IMR-90 (cell line): Measurements from ENCODE around the gene CADM3. TPM values are rescaled to one million over a fixed set of nuclear protein-coding genes. Genes with fewer than 3 reads are reported as not detected.

Experiments used
- ATAC-seq: fragments of 200-7000 bp; cut with Tn5 transposase; 2 replicates; pipeline ENCODE4 v1.9.1; 2020; ENCODE audit warnings: low read depth, mild to moderate bottlenecking, moderate library complexity
- BruUV-seq: library from RNA; stranded (reverse); fragments of 400-500 nt; replicated peaks from 2 replicates; lab custom pipeline; 2021; lab: Mats Ljungman, UMichigan
- CTCF ChIA-PET: fragments of 300-600 bp; formaldehyde crosslinking; extraction: SDS; loops from one replicate; lab custom pipeline; 2021; ENCODE audit warnings: antibody characterized with exemption; lab: Yijun Ruan, JAX
- POLR2A ChIA-PET: fragments of 300-600 bp; sonication (Branson Sonifier 250); formaldehyde crosslinking; loops from one replicate; lab custom pipeline; 2022; ENCODE audit warnings: antibody characterized with exemption; ENCODE audit not compliant: unreplicated experiment; lab: Charles Lee
- DNase-seq: peaks from one replicate; pipeline ENCODE4 v3.0.0; 2013
- H2AFZ ChIP-seq: replicated peaks from 2 replicates; pipeline ENCODE3; 2013; ENCODE audit warnings: low read length, mild to moderate bottlenecking; ENCODE audit not compliant: poor library complexity
- H2AK5ac ChIP-seq: 2 replicates; pipeline ENCODE4 v1.6.1; 2013; ENCODE audit warnings: low read depth, low read length, inconsistent platforms
- H2AK9ac ChIP-seq: replicated peaks from 2 replicates; pipeline ENCODE3; 2013; ENCODE audit warnings: mild to moderate bottlenecking, low read depth, low read length, moderate library complexity; ENCODE audit not compliant: poor library complexity
- H2BK120ac ChIP-seq: 2 replicates; pipeline ENCODE4 v1.6.1; 2013; ENCODE audit warnings: low read depth, low read length, inconsistent platforms
- H2BK15ac ChIP-seq: 3 replicates; pipeline ENCODE4 v1.6.1; 2013; ENCODE audit warnings: low read depth, low read length, inconsistent platforms
- H2BK20ac ChIP-seq: 2 replicates; pipeline ENCODE4 v1.6.1; 2013; ENCODE audit warnings: low read depth, mild to moderate bottlenecking, inconsistent platforms, low read length, moderate library complexity
- H2BK5ac ChIP-seq: 2 replicates; pipeline ENCODE4 v1.6.1; 2013; ENCODE audit warnings: mild to moderate bottlenecking, low read depth, low read length, inconsistent platforms; ENCODE audit not compliant: poor library complexity, severe bottlenecking
- H3K14ac ChIP-seq: replicated peaks from 2 replicates; pipeline ENCODE4 v1.6.1; 2013; ENCODE audit warnings: low read depth, low read length, inconsistent platforms
- H3K18ac ChIP-seq: 2 replicates; pipeline ENCODE4 v1.6.1; 2013; ENCODE audit warnings: low read depth, low read length, control low read depth
- H3K23ac ChIP-seq: 2 replicates; pipeline ENCODE4 v1.6.1; 2013; ENCODE audit warnings: low read depth, low read length, inconsistent platforms
- H3K27ac ChIP-seq: 2 replicates; pipeline ENCODE4 v1.5.1; 2013; ENCODE audit warnings: mild to moderate bottlenecking, control low read depth, low read length; ENCODE audit not compliant: insufficient read depth
- H3K27me3 ChIP-seq: 2 replicates; pipeline ENCODE4 v1.6.1; 2013; ENCODE audit warnings: low read length; ENCODE audit not compliant: control insufficient read depth, insufficient read depth
- H3K36me3 ChIP-seq: 2 replicates; pipeline ENCODE4 v1.6.1; 2013; ENCODE audit warnings: low read length, mixed read lengths; ENCODE audit not compliant: control insufficient read depth, insufficient read depth
- H3K4ac ChIP-seq: 2 replicates; pipeline ENCODE4 v1.6.1; 2013; ENCODE audit warnings: low read depth, low read length, inconsistent platforms
- H3K4me1 ChIP-seq: 2 replicates; pipeline ENCODE4 v1.6.1; 2013; ENCODE audit warnings: low read length, mixed read lengths; ENCODE audit not compliant: control insufficient read depth, insufficient read depth
- H3K4me2 ChIP-seq: 2 replicates; pipeline ENCODE4 v1.6.1; 2013; ENCODE audit warnings: low read depth, mild to moderate bottlenecking, control low read depth, low read length, moderate library complexity
- H3K4me3 ChIP-seq: 2 replicates; pipeline ENCODE4 v1.5.1; 2013; ENCODE audit warnings: low read depth, mild to moderate bottlenecking, control low read depth, low read length, moderate library complexity; ENCODE audit not compliant: insufficient read depth
- H3K56ac ChIP-seq: 2 replicates; pipeline ENCODE4 v1.6.1; 2013; ENCODE audit warnings: low read length, inconsistent platforms; ENCODE audit not compliant: insufficient read depth; ENCODE audit errors: extremely low read depth
- H3K79me1 ChIP-seq, 2 experiments: 2 replicates each; pipeline ENCODE4 v1.6.1; 2013; ENCODE audit warnings: low read length in 2 of 2, inconsistent platforms in 1 of 2, low read depth in 1 of 2
- H3K9ac ChIP-seq: 2 replicates; pipeline ENCODE4 v1.6.1; 2013; ENCODE audit warnings: low read depth, low read length, control low read depth
- H3K9me1 ChIP-seq: 2 replicates; pipeline ENCODE4 v1.6.1; 2013; ENCODE audit warnings: low read length, inconsistent platforms; ENCODE audit not compliant: insufficient read depth
- H3K9me3 ChIP-seq: 2 replicates; pipeline ENCODE4 v1.6.1; 2013; ENCODE audit warnings: low read length; ENCODE audit not compliant: control insufficient read depth, insufficient read depth
- H4K20me1 ChIP-seq: 2 replicates; pipeline ENCODE4 v1.6.1; 2013; ENCODE audit warnings: low read length, inconsistent platforms; ENCODE audit not compliant: insufficient read depth
- H4K5ac ChIP-seq: 2 replicates; pipeline ENCODE4 v1.6.1; 2013; ENCODE audit warnings: mild to moderate bottlenecking, low read depth, low read length, control low read depth
- H4K8ac ChIP-seq, 2 experiments: 2 replicates each; pipeline ENCODE4 v1.6.1; 2013; ENCODE audit warnings: low read depth in 2 of 2, low read length in 2 of 2, control low read depth in 1 of 2, inconsistent platforms in 1 of 2
- H4K91ac ChIP-seq: 2 replicates; pipeline ENCODE4 v1.6.1; 2013; ENCODE audit warnings: low read depth, low read length, inconsistent platforms; ENCODE audit not compliant: insufficient read depth
- CEBPB ChIP-seq: IDR thresholded peaks from 2 replicates; pipeline ENCODE4 v1.6.1; 2012; ENCODE audit warnings: low read depth, low read length, improper control_type of control experiment
- MXI1 ChIP-seq: IDR thresholded peaks from 2 replicates; pipeline ENCODE4 v1.6.1; 2012; ENCODE audit warnings: low read depth, mild to moderate bottlenecking, low read length, moderate library complexity, borderline replicate concordance
- RFX5 ChIP-seq: IDR thresholded peaks from 2 replicates; pipeline ENCODE4 v1.8.0; 2012; ENCODE audit warnings: low read depth, mild to moderate bottlenecking, low read length, moderate library complexity
- WGBS, 2 experiments: methylation state at CpG; one replicate each; pipeline versions ENCODE4 v1.1.5 to v1.1.7; 2013; ENCODE audit warnings: missing lambda C conversion rate in 2 of 2; ENCODE audit not compliant: insufficient read length in 1 of 2; ENCODE audit errors: extremely low coverage in 2 of 2; 5-methylcytosine and 5-hydroxymethylcytosine counted together
- dilution Hi-C: fragments of 300-500 bp; cut with HindIII; formaldehyde crosslinking; loops from one replicate; pipeline ENCODE4 v1.14.3; 2018; ENCODE audit warnings: low sequenced_read_pairs; ENCODE audit not compliant: unreplicated experiment
- in situ Hi-C: fragments of 300-500 bp; cut with MboI; formaldehyde crosslinking; loops from 3 replicates; pipeline ENCODE4 v1.14.3; 2019; ENCODE audit warnings: low sequenced_read_pairs, inconsistent platforms, mixed read lengths
- intact Hi-C: fragments of 100-400 bp; cut with micrococcal nuclease; formaldehyde crosslinking; loops from 2 replicates; pipeline ENCODE4 v1.10.0; 2022
- polyA plus RNA-seq, 3 experiments: library from polyadenylated mRNA; depleted of rRNA; stranded (reverse); fragments of >200 nt; gene quantifications; 2 replicates each; pipeline ENCODE4 v1.2.3, GENCODE V29; 2012; ENCODE audit warnings: low replicate concordance in 1 of 3
- total RNA-seq: library from RNA; depleted of rRNA; stranded (reverse); fragments of >200 nt; gene quantifications from 2 replicates; pipeline ENCODE4 v1.2.3, GENCODE V29; 2012
- TF ChIP-seq, protein P1 (sequence below): fragments of 150-350 bp; IDR thresholded peaks from 2 replicates; pipeline ENCODE4 v1.6.1; 2017; ENCODE audit warnings: mild to moderate bottlenecking, antibody characterized with exemption, low read length, low read depth

Gene CADM3
- total and polyA plus RNA-seq, 2 of the 4 experiments (the other 2 are of a cell fraction) = not detected

DNA sequence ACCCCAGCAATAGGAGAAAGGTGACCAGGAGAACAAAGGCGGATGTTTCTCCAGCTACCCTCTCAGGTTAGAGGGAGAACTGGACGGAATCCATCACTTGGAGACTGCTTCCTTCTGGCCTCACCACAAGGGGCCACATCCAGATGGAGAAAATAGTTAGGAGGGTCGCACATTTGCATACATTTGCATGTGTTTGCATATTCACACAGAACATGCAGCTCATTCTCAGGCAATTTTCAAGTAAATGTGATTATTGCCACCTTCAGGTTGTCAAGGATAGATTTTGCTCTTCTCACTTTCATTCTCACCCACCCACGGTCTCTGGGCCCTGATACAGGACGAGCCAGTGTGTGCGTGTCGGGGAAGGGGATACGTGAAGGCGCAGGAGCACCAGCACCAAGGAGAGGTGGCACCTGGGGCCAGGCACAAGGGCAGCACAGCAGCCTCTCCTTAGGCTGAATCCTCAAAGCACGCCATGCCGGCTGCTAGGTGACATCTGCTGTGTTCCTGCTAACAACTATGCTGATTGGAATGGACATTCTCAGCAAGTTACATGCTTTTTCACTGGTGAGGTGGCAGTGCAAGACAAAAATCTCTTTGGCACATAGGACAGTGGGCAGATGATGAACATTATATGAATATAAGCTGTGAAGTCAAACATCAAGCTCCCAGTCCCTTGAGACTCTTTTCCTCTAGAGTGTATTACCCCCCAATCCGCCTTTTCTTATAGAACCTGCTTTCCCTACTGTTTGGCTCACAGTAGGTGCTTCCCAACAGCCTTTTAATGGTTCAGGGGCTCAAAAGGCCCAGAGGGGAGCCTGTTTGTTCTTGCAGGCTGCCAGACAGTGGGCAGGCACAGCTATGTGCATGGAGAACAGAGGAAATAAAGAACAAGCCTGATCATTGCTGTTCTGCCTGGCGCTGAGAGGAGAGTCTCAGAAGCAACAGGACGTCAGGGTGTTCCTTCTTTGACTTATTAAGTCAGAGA, 47.5 kb downstream of the CADM3 start:
- DNase-seq = no peak
- CTCF ChIA-PET = no interaction called here
- no TSS peak for BruUV-seq
- POLR2A ChIA-PET = no interaction called here
- Histone ChIP-seq H3K23ac (no peak overlapping the region), H3K14ac (no peak overlapping the region), H2BK120ac (no peak overlapping the region), H2AK5ac (no peak overlapping the region), H3K79me1 (no peaks in the 10 kb centered on the region), H2BK15ac (no peak overlapping the region), H3K4me1 (no peaks in the 10 kb centered on the region), H3K9ac (no peak overlapping the region), H3K9me3 (no peaks in the 10 kb centered on the region), H3K18ac (no peak overlapping the region), H3K56ac (no peak overlapping the region), H2BK20ac (no peak overlapping the region), H3K9me1 (no peaks in the 10 kb centered on the region), H3K4me3 (no peak overlapping the region), H3K27ac (no peak overlapping the region), H4K91ac (no peak overlapping the region), H2BK5ac (no peak overlapping the region), H3K27me3 (no peaks in the 10 kb centered on the region), H4K8ac (no peak overlapping the region), H2AFZ (no peak overlapping the region), H4K5ac (no peak overlapping the region), H3K4ac (no peak overlapping the region), H4K20me1 (no peaks in the 10 kb centered on the region), H3K4me2 (no peak overlapping the region), H3K36me3 (no peaks in the 10 kb centered on the region), H2AK9ac (no peak overlapping the region)
- TF ChIP-seq RFX5 (no peak), CEBPB (no peak), MXI1 (no peak)
- TF ChIP-seq, protein P1, sequence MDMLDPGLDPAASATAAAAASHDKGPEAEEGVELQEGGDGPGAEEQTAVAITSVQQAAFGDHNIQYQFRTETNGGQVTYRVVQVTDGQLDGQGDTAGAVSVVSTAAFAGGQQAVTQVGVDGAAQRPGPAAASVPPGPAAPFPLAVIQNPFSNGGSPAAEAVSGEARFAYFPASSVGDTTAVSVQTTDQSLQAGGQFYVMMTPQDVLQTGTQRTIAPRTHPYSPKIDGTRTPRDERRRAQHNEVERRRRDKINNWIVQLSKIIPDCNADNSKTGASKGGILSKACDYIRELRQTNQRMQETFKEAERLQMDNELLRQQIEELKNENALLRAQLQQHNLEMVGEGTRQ = no peak
- dilution Hi-C loops (no loop called here), in situ Hi-C loops (loop anchor here (25.0 kb wide), 1 partner anchor 668 kb away; no protein-coding TSS in a partner anchor), intact Hi-C loops (loop anchor here (10.0 kb wide), 2 partner anchors 576 to 796 kb away; no protein-coding TSS in a partner anchor)
- ATAC-seq = no peak
- WGBS, 2 experiments = 40% methylated on average over 5 of the region's 14 CpGs; no CpG with 5 or more reads in 1 of the 2 experiments
